ENCODE results near the gene LHX4. TPM values are rescaled to one million over a fixed set of nuclear protein-coding genes. Genes with fewer than 3 reads are reported as not detected.

The LHX4 gene
- total and polyA plus RNA-seq, 3 experiments from 2014 or later: 0.08 TPM; not detected in 2

- Mint-ChIP-seq H3K9me3 (no peaks in the 10 kb centered on the region), H3K36me3 (peaks cover 6 to 63% (median 32%) of the 10 kb centered on the region in 3 donors), H3K4me3 (no peak overlapping the region), H3K27me3 (no peaks in the 10 kb centered on the region), H3K27ac (no peak overlapping the region), H3K4me1 (no peaks in the 10 kb centered on the region)
- H3K27me3 ChIP-seq (ENCODE audit: insufficient read depth, low read length, poor library complexity, severe bottlenecking): no peaks in the 10 kb centered on the region
- no peak overlapping the region for H3K4me3 ChIP-seq (ENCODE audit: low read length)
- H3K9me3 ChIP-seq (ENCODE audit: low read length): no peaks in the 10 kb centered on the region
- no peak for DNase-seq
- H3K4me1 ChIP-seq (ENCODE audit: insufficient read depth, low read length): no peaks in the 10 kb centered on the region
- ChIA-PET POLR2A (no interaction called here), CTCF (no interaction called here)
- peaks cover 1% of the 10 kb centered on the region for H3K36me3 ChIP-seq (ENCODE audit: insufficient read depth, low read length)
- H3K27ac ChIP-seq (ENCODE audit: low read depth, low read length): no peak overlapping the region
Measured at GRCh38 chr1:180282401-180283044, 52.5 kb downstream of the LHX4 start.

- Mint-ChIP-seq H3K27ac (peak overlapping the region in 1 of 8 donors; percentile 6), H3K9me3 (no peaks in the 10 kb centered on the region), H3K4me1 (no peaks in the 10 kb centered on the region), H3K36me3 (peaks cover 6 to 63% (median 31%) of the 10 kb centered on the region in 3 donors), H3K4me3 (no peak overlapping the region), H3K27me3 (no peaks in the 10 kb centered on the region)
- Histone ChIP-seq H3K9me3 (ENCODE audit: low read length) (no peaks in the 10 kb centered on the region), H3K4me1 (ENCODE audit: insufficient read depth, low read length) (no peaks in the 10 kb centered on the region), H3K4me3 (ENCODE audit: low read length) (no peak overlapping the region), H3K27ac (ENCODE audit: low read depth, low read length) (no peak overlapping the region), H3K36me3 (ENCODE audit: insufficient read depth, low read length) (peaks cover 5% of the 10 kb centered on the region), H3K27me3 (ENCODE audit: insufficient read depth, low read length, poor library complexity, severe bottlenecking) (no peaks in the 10 kb centered on the region)
- DNase-seq: no peak
- POLR2A ChIA-PET: no interaction called here
- CTCF ChIA-PET: no interaction called here
Measured at GRCh38 chr1:180283098-180283497, 53.0 kb downstream of the LHX4 start.

GRCh38 chr1:180286417-180286816 is 56.4 kb downstream of the LHX4 start:
- Histone ChIP-seq H3K27me3 (ENCODE audit: insufficient read depth, low read length, poor library complexity, severe bottlenecking) (no peaks in the 10 kb centered on the region), H3K9me3 (ENCODE audit: low read length) (no peaks in the 10 kb centered on the region), H3K4me1 (ENCODE audit: insufficient read depth, low read length) (peaks cover 10% of the 10 kb centered on the region), H3K4me3 (ENCODE audit: low read length) (no peak overlapping the region), H3K27ac (ENCODE audit: low read depth, low read length) (no peak overlapping the region), H3K36me3 (ENCODE audit: insufficient read depth, low read length) (peaks cover 5% of the 10 kb centered on the region)
- H3K27me3 Mint-ChIP-seq: no peaks in the 10 kb centered on the region
- H3K36me3 Mint-ChIP-seq: peaks cover 0 to 42% (median 20%) of the 10 kb centered on the region in 3 donors
- peaks cover 11 to 26% (median 22%) of the 10 kb centered on the region in 3 donors for H3K4me1 Mint-ChIP-seq
- ChIA-PET CTCF (interaction anchor here (1.6 kb wide), 1 partner anchor 33 kb away, joined by 4 read pairs; no protein-coding TSS in a partner anchor), POLR2A (no interaction called here)
- no peak overlapping the region for H3K4me3 Mint-ChIP-seq
- H3K27ac Mint-ChIP-seq: no peak overlapping the region
- H3K9me3 Mint-ChIP-seq: no peaks in the 10 kb centered on the region
- DNase-seq: no peak

GRCh38 chr1:180287988-180288705 is 58.1 kb downstream of the LHX4 start:
- ChIA-PET POLR2A (interaction anchor here (0.7 kb wide), 1 partner anchor 854 kb away, joined by 3 read pairs; no protein-coding TSS in a partner anchor), CTCF (interaction anchor here (0.6 kb wide), 1 partner anchor 31 kb away, joined by 3 read pairs; no protein-coding TSS in a partner anchor)
- H3K27me3 Mint-ChIP-seq: no peaks in the 10 kb centered on the region
- Histone ChIP-seq H3K4me3 (ENCODE audit: low read length) (no peak overlapping the region), H3K27ac (ENCODE audit: low read depth, low read length) (no peak overlapping the region), H3K4me1 (ENCODE audit: insufficient read depth, low read length) (peaks cover 10% of the 10 kb centered on the region), H3K27me3 (ENCODE audit: insufficient read depth, low read length, poor library complexity, severe bottlenecking) (no peaks in the 10 kb centered on the region), H3K36me3 (ENCODE audit: insufficient read depth, low read length) (peaks cover 5% of the 10 kb centered on the region), H3K9me3 (ENCODE audit: low read length) (no peaks in the 10 kb centered on the region)
- H3K36me3 Mint-ChIP-seq: peaks cover 9 to 34% (median 17%) of the 10 kb centered on the region in 3 donors
- no peaks in the 10 kb centered on the region for H3K9me3 Mint-ChIP-seq
- H3K27ac Mint-ChIP-seq: no peak overlapping the region
- H3K4me1 Mint-ChIP-seq: peaks cover 11 to 26% (median 22%) of the 10 kb centered on the region in 3 donors
- H3K4me3 Mint-ChIP-seq: no peak overlapping the region
- DNase-seq: no peak

GRCh38 chr1:180288940-180289339 is 58.9 kb downstream of the LHX4 start:
- H3K9me3 ChIP-seq (ENCODE audit: low read length): no peaks in the 10 kb centered on the region
- Mint-ChIP-seq H3K27me3 (no peaks in the 10 kb centered on the region), H3K27ac (peak overlapping the region in 2 of 8 donors; percentile 4 to 40), H3K36me3 (peaks cover 9 to 30% (median 16%) of the 10 kb centered on the region in 3 donors), H3K9me3 (no peaks in the 10 kb centered on the region), H3K4me1 (peaks cover 11 to 26% (median 22%) of the 10 kb centered on the region in 3 donors), H3K4me3 (no peak overlapping the region)
- H3K36me3 ChIP-seq (ENCODE audit: insufficient read depth, low read length): peaks cover 5% of the 10 kb centered on the region
- H3K4me1 ChIP-seq (ENCODE audit: insufficient read depth, low read length): peaks cover 10% of the 10 kb centered on the region
- DNase-seq: no peak
- CTCF ChIA-PET: no interaction called here
- POLR2A ChIA-PET: interaction anchor here (0.7 kb wide), 1 partner anchor 853 kb away, joined by 3 read pairs; no protein-coding TSS in a partner anchor
- no peak overlapping the region for H3K4me3 ChIP-seq (ENCODE audit: low read length)
- no peaks in the 10 kb centered on the region for H3K27me3 ChIP-seq (ENCODE audit: insufficient read depth, low read length, poor library complexity, severe bottlenecking)
- H3K27ac ChIP-seq (ENCODE audit: low read depth, low read length): no peak overlapping the region

- peaks cover 5% of the 10 kb centered on the region for H3K36me3 ChIP-seq (ENCODE audit: insufficient read depth, low read length)
- DNase-seq: no peak
- CTCF ChIA-PET: no interaction called here
- no peak overlapping the region for H3K27ac ChIP-seq (ENCODE audit: low read depth, low read length)
- POLR2A ChIA-PET: no interaction called here
- peaks cover 12 to 23% (median 16%) of the 10 kb centered on the region in 3 donors for H3K36me3 Mint-ChIP-seq
- no peaks in the 10 kb centered on the region for H3K27me3 Mint-ChIP-seq
- H3K27me3 ChIP-seq (ENCODE audit: insufficient read depth, low read length, poor library complexity, severe bottlenecking): no peaks in the 10 kb centered on the region
- peaks cover 11 to 26% (median 22%) of the 10 kb centered on the region in 3 donors for H3K4me1 Mint-ChIP-seq
- no peak overlapping the region for H3K27ac Mint-ChIP-seq
- no peak overlapping the region for H3K4me3 ChIP-seq (ENCODE audit: low read length)
- no peaks in the 10 kb centered on the region for H3K9me3 ChIP-seq (ENCODE audit: low read length)
- no peak overlapping the region for H3K4me3 Mint-ChIP-seq
- H3K4me1 ChIP-seq (ENCODE audit: insufficient read depth, low read length): peaks cover 10% of the 10 kb centered on the region
- no peaks in the 10 kb centered on the region for H3K9me3 Mint-ChIP-seq
Measured at GRCh38 chr1:180290265-180291001, 60.4 kb downstream of the LHX4 start.

- DNase-seq: no peak
- ChIA-PET POLR2A (no interaction called here), CTCF (no interaction called here)
- Mint-ChIP-seq H3K4me1 (peaks cover 11 to 31% (median 22%) of the 10 kb centered on the region in 3 donors), H3K9me3 (peaks cover 0 to 2% (median 0%) of the 10 kb centered on the region in 5 donors), H3K4me3 (no peak overlapping the region), H3K36me3 (peaks cover 11 to 24% (median 20%) of the 10 kb centered on the region in 3 donors), H3K27ac (no peak overlapping the region), H3K27me3 (no peaks in the 10 kb centered on the region)
- peaks cover 5% of the 10 kb centered on the region for H3K36me3 ChIP-seq (ENCODE audit: insufficient read depth, low read length)
- no peaks in the 10 kb centered on the region for H3K9me3 ChIP-seq (ENCODE audit: low read length)
- H3K27me3 ChIP-seq (ENCODE audit: insufficient read depth, low read length, poor library complexity, severe bottlenecking): no peaks in the 10 kb centered on the region
- H3K27ac ChIP-seq (ENCODE audit: low read depth, low read length): no peak overlapping the region
- H3K4me3 ChIP-seq (ENCODE audit: low read length): no peak overlapping the region
- H3K4me1 ChIP-seq (ENCODE audit: insufficient read depth, low read length): peaks cover 10% of the 10 kb centered on the region
Measured at GRCh38 chr1:180291004-180291403, 60.9 kb downstream of the LHX4 start.

GRCh38 chr1:180294711-180295110 is 64.6 kb downstream of the LHX4 start:
- Histone ChIP-seq H3K36me3 (ENCODE audit: insufficient read depth, low read length) (no peaks in the 10 kb centered on the region), H3K27me3 (ENCODE audit: insufficient read depth, low read length, poor library complexity, severe bottlenecking) (no peaks in the 10 kb centered on the region), H3K9me3 (ENCODE audit: low read length) (no peaks in the 10 kb centered on the region), H3K4me1 (ENCODE audit: insufficient read depth, low read length) (peaks cover under 1% of the 10 kb centered on the region), H3K4me3 (ENCODE audit: low read length) (no peak overlapping the region), H3K27ac (ENCODE audit: low read depth, low read length) (no peak overlapping the region)
- DNase-seq: no peak
- ChIA-PET POLR2A (no interaction called here), CTCF (no interaction called here)
- peaks cover 4 to 25% (median 16%) of the 10 kb centered on the region in 3 donors for H3K4me1 Mint-ChIP-seq
- no peaks in the 10 kb centered on the region for H3K27me3 Mint-ChIP-seq
- peaks cover 0 to 2% (median 0%) of the 10 kb centered on the region in 5 donors for H3K9me3 Mint-ChIP-seq
- peaks cover 11 to 20% (median 13%) of the 10 kb centered on the region in 3 donors for H3K36me3 Mint-ChIP-seq
- H3K27ac Mint-ChIP-seq: no peak overlapping the region
- no peak overlapping the region for H3K4me3 Mint-ChIP-seq

All from CD8-positive, alpha-beta memory T cell (primary cell).